HG03159 (cell line): ENCODE measurements around the gene CHCHD10.

Experiments used
- ATAC-seq: cut with Tn5 transposase; IDR thresholded peaks from one replicate; pipeline ENCODE4 v1.9.1; 2021; ENCODE audit warnings: mild to moderate bottlenecking, moderate library complexity; ENCODE audit not compliant: unreplicated experiment

The CHCHD10 gene

GRCh38 chr22:23787910-23788309 lies 20.1 kb upstream of the CHCHD10 start:
- ATAC-seq, result no peak

DNA sequence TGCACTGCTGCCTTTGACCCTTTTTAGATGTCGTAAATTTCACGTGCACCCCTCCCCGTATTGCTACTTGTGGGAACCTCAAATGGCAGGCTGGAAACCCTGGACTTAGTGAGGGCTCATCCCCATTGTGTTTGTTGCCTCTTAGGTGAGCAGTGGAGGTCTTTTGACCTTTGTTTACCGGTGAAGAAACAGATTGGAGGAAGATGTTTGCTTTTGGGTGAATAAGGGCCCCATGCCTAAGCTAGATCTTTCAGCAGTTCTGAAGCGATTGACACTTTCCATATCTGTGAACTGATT lies 19.8 kb upstream of the CHCHD10 start:
- ATAC-seq, result no peak

- ATAC-seq, result peak; percentile 68
These were observed 19.2 kb upstream of the CHCHD10 start, which contains the start of gene SMARCB1 for GRCh38 chr22:23786752-23787599. Gene SMARCB1 (plus strand): TSS chr22:23786966. CDS start chr22:23787170, 204 bp downstream.

DNA sequence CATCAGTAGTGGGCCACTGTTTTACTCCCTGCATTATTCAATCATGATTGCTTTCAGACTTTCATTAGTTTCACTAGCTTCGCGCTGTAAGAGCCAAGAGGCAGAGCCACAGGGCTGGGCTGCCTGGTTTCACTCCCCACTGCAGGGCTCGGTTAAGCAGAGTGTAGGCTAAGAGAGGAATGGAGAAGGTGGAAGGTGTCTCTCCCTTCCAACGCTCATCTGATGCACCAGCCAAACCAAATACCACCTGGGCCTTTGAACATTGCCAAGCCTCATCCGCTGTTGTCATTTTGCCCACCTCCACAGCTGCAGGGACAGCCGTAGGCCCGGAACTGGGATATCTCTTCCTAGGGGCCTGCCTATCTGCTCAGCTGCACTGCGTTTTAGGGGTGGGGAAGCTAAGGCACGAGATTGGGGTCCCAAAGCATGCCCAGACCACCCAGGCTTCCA lies 18.5 kb upstream of the CHCHD10 start:
- ATAC-seq, result no peak

DNA sequence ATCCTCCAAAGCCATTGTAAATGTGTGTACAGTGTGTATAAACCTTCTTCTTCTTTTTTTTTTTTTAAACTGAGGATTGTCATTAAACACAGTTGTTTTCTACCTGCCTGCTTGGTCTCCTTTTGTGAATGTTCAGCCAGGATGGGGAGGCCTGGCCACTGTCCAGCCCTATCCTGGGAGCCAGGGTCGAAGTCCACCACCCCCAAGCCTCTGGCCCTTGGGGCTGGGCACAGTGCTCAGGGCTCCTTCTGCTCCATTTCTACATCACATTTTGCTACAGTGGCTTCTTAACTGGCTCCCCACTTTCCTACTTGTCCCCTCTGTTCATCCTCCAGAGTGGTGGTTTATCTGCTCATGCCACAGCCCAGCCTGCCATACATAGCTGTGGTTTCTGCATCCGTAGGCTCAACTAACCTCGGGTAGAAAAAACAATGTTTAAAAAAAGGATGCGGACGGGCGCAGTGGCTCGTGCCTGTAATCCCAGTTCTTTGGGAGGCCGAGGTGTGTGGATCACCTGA lies 16.5 kb upstream of the CHCHD10 start:
- ATAC-seq, result no peak

DNA sequence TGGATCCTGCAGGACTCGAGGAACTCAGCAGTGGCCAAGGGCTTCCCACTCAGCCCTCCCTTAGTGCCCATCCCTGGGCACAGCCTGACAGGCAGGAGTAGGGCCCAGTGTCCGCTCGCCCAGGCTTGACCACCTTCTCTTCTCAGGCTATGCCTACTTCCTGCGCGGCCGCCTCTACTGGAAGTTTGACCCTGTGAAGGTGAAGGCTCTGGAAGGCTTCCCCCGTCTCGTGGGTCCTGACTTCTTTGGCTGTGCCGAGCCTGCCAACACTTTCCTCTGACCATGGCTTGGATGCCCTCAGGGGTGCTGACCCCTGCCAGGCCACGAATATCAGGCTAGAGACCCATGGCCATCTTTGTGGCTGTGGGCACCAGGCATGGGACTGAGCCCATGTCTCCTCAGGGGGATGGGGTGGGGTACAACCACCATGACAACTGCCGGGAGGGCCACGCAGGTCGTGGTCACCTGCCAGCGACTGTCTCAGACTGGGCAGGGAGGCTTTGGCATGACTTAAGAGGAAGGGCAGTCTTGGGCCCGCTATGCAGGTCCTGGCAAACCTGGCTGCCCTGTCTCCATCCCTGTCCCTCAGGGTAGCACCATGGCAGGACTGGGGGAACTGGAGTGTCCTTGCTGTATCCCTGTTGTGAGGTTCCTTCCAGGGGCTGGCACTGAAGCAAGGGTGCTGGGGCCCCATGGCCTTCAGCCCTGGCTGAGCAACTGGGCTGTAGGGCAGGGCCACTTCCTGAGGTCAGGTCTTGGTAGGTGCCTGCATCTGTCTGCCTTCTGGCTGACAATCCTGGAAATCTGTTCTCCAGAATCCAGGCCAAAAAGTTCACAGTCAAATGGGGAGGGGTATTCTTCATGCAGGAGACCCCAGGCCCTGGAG lies 15.7 kb upstream of the CHCHD10 start:
- no peak for ATAC-seq

DNA sequence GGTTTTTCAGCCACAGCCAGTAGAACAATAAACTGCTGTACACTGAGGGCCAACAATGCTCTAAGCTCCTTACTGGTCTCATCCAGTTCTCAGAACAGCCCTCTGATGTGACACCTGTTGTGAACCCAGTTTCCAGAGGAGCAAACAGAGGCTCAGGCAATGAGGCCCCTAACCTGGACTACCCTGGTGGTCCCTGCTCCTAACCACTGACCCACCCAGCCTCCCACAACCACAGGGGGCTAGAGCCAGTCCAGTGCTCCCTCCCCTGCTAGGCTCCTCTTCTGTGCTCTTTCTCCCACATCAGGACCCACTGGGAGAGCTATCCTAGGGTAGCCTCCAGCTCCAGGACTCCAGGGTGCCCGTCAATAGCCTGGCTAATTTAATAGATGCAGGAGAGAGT lies 14.9 kb upstream of the CHCHD10 start:
- ATAC-seq, result no peak

- ATAC-seq, result no peak
These were observed 14.5 kb upstream of the CHCHD10 start for GRCh38 chr22:23782252-23782651.

GRCh38 chr22:23781511-23782183 lies 13.9 kb upstream of the CHCHD10 start:
- ATAC-seq, result no peak

GRCh38 chr22:23781065-23781464 lies 13.3 kb upstream of the CHCHD10 start:
- ATAC-seq, result no peak

DNA sequence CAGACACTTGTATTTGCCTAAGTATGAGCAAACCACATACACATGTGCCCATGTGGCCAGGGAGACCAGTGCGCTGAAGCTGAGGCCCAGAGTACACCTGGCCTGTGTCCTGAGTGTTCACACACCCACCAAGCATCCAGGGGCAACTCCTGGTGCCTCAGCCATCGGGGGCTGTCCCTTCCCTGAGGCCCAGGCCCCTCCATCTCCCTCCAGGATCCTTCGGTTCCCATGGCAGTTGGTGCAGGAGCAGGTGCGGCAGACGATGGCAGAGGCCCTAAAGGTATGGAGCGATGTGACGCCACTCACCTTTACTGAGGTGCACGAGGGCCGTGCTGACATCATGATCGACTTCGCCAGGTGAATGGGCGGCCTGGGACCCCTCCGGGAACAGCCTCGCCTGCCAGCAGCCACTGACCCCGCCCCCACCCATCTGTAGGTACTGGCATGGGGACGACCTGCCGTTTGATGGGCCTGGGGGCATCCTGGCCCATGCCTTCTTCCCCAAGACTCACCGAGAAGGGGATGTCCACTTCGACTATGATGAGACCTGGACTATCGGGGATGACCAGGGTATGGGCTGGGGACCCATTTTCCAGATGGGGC lies 12.5 kb upstream of the CHCHD10 start:
- ATAC-seq, result no peak

DNA sequence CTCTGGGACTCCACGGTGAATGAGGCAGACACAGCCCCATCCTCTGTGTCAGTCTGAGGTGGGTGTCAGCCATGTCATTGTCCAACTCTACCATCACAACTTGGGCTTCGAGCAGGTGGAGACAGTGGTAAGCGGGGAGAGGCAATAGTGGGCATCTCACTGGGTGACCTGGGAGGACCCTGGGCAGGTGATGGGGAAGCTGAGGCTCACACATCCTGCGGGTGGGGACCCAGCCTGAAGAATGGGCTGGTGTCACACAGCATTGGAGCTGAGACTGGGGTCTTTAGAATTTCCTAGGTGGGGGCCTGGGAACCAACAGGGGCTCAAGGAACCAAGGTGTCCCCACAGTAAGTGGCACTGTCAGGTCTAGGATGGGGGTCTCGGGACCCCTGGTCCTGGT lies 12.0 kb upstream of the CHCHD10 start:
- no peak for ATAC-seq

GRCh38 chr22:23779083-23779482 lies 11.3 kb upstream of the CHCHD10 start:
- no peak for ATAC-seq

DNA sequence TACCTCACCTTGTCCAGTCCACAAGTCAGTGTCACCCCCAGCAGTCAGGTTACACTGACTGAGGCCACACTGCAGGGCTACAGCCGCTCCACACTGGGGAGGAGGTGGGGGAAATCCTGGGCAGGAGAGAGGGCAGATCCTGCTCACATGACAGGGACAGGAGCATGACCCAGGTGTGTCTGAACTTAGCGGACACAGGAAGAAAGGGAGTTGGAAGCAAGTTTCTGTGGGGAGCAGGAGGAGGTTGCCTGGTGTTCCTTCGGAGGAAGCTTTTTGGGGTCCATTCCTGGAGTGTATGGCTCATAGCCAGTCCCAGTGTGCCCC lies 10.8 kb upstream of the CHCHD10 start:
- ATAC-seq, result no peak

DNA sequence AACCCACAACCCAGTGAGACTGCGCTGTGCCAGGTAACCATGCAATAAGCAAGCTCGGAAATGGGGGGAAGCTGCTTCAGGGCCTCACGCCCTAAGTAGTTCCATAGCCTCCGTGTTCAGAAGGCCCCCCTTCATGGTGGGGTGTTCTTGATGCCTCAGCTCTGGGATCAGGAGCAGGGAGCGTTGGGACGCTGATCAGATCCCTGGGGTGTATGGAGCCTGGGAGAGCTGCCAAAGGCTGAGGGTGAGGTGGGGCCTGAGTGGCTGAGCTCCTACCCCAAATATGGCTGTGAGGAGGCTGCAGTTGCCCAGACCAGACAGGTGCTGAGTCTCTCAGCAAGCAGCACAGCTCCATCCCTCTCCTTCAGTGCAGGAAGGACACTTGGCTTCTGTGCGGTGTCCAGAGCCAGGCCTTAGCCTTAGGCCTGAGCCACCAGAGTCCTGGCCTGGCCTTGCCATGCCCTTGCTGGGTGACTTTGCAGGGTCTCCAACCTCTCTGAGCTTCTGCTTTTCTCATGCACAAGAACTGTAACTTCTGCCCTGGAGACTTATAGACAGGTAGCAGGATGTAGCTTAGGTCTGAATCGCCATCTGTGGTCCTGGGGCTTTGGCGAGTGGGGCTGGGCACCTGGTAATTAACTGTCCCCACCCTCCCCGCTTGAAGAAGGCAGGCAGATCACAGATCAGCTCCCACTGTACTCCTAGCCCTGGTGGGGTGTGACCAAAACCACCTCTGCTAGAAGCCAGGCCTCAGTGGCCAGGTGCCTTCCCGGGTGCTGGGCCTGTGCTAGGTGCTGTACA lies 10.2 kb upstream of the CHCHD10 start:
- ATAC-seq, result no peak

DNA sequence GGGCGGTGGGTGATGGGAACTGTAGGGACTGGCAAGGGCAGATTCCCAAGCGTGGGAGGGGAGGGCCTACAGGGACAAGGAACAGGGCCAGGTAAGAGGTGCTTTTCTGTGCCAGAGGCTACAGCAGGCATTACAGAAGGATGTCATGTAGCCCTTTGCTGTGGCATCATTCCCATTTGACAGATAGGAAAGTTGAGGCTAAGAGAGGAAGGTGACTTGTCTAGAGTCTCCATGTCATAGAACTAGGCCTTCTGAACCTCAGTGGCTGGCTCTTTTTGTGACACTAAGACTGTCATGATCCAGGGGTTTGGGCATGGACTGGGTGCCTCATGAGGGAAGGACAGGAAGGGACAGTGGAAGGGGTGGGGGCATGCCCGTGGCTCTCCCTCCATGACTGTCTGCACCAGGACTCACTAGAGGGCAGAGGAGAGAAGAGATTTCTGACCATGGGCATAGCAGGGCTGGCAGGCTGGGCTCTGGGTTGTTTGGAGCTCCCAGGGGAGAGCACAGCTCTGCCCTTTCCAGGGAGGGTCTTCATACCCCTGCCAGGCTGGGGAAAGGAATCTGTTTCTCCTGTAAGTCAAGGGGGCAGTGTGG lies 8.1 kb upstream of the CHCHD10 start:
- no peak for ATAC-seq

DNA sequence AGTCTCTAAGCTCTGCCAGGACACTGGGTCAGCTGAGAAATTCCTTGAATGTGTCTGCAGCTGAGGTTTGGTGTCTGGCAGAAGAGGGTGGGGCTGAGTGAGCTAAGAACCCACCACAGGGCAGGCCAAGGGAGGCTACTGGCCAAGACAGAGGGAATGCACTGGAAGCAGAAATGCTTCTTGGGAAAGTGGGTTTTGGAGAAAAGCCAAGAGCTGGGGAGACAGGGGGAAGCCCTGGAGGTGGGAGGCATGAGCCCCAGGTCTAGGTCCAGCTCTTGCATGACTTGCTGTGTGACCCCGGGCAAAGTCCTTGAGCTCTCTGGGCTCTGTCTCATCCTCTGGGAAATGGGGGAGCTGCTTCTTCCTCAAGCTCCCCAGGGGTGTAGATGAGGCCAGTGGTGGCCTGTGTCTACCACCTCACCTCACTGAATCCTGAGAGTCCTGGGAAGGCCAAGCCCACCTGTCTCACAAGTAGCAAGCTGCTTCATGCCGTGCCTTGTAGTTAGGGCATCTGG lies 7.2 kb upstream of the CHCHD10 start:
- ATAC-seq, result no peak

GRCh38 chr22:23774114-23774921 lies 6.5 kb upstream of the CHCHD10 start:
- ATAC-seq, result no peak
